ENCODE measurements around the gene ESYT2.

Gene ESYT2

DNA sequence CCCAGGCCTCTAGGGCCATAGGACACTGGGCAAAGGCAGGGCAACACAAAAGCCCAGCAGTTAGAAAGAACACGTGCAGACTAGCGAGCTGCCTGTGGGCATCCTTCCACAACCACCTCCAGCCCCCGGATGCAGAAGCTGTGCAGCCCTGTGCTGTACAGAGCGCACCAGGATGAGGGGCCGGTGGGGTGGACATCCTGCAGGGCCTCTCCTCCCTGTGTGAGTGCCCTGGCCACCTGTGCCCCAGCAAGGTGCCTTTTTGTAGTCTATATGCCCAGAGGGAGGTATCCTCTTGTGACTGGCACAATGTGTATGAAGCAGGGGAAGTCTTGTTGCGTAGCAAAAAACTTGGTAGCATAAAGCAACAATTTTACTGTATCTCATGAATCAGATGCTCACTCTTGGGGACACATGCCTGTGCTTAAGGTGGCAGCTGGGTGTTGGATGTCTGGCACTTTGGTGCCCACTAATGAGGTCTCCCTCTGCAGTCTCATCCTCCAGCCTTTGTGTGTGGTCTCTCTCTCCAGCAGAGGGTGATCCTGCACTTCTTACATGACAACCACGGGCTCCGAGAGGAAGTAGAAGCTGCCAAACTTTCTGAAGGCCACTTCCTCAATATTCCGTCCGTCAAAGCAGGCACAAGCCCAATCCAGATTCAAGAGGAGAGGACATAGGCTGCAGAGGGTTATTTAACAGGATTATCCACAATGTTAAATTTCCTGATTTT is 133.4 kb downstream of the ESYT2 start:
- DNase-seq (ENCODE audit: low spot score), result no peak

DNA sequence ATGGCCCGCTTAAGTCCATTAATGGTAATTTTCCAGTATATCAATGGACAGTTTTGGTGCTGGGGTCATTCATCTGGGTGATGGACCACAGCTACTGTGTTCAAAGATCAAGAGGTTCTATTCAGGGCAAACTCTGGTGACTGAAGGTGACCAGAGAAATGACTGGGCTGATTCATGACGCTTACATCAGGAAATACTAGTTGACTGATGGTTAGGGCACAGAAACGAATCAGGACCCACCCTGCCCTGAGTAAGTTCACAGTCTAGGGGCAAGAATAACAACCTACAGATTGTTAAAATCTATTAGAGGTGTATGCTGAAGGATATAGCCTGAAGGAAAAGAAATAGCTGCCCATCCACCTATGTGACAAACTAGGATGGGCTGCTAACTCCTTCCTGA is 134.3 kb downstream of the ESYT2 start:
- no peak for DNase-seq (ENCODE audit: low spot score)

DNA sequence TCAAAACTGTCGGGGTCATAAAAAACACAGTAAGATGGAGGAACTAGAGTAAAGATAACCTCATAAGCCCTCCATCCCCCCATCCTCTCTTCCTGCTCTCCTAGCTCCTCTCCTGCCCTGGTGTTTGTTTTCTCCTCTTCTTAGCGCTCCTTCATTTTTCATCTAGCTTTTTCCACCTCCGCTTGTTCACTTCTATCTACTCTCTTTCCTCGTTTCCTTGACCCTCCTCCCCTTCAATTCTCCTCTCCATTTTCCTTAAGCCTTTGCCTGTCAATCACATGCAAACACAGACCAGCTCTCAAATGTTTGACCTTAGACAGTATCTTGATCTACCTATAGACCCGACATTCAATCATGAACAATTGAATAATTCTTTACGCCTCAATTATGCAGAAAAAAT is 134.7 kb downstream of the ESYT2 start:
- DNase-seq (ENCODE audit: low spot score), result no peak

DNA sequence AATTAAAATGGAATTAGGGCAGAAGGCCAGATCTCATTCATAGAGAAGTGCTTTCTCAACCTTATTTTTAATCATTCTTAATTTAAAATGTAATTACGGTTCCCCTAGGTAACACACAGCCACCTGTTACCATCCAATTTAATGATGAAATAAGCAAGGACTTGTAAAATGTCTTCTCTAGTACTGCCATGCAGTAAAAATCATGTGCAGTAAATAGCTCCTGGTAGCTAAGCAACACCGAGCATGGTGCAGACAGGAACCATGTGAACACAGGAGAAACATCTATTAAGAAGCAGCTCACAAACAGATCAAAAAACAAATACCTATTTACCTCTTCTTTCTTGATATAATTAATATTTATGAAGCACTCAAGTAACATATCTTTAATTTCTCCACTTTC is 139.8 kb downstream of the ESYT2 start:
- DNase-seq (ENCODE audit: low spot score), result no peak

DNA sequence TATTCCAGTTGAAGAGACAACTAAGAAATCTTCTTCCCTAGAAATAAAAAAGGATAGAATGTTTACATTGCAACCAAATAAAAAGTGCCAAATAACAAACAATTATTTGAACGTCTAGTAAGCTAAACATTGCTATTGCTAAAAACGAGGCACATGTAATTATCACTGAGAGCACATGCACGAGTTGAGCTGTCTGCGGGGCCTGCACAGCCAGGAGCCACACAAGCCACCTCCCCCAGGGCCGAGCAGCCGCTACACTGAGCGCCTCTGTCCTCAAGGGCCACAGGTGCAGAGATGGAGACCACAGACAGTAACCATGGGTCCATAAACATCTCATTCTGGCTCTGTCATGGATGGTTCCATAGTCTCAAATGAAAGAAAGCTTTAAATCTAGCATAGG is 141.9 kb downstream of the ESYT2 start:
- no peak for DNase-seq (ENCODE audit: low spot score)

DNA sequence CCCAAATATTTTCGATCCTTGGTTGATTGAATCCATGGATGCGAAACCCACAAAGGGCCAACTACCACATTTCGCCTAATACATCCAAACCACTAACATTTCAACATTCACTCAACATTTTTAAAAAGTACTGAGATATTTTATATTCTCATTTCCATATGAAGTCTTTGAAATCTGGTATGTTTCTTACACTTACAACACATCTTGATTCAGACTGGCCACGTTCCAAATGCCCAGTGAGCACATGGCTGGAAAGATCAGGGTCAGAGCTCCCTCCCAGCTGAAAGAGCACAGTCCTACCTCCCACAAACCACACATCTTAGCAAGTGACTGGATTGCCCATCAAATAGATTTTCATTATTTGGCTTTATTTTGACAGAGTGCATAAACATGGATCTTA is 143.6 kb downstream of the ESYT2 start:
- no peak for DNase-seq (ENCODE audit: low spot score)

DNA sequence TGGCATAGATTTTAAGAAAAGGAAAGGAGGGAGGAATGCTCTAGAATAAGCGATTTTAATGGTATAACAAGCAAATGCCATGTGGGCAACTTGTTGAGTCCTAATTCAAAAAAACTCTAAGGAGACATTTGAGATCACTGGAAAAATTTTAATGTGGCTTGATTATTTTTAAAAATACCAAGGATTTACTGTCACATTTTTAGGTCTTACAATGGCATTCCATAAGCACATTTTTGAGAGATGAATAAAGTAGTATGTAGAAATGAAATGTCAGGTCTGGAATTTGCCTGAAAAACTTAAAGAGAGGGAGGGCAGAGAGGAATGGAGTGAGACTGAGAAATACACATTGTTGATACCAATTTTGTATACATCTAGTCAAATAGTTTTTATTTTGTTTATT is 145.0 kb downstream of the ESYT2 start:
- DNase-seq (ENCODE audit: low spot score), result no peak

DNA sequence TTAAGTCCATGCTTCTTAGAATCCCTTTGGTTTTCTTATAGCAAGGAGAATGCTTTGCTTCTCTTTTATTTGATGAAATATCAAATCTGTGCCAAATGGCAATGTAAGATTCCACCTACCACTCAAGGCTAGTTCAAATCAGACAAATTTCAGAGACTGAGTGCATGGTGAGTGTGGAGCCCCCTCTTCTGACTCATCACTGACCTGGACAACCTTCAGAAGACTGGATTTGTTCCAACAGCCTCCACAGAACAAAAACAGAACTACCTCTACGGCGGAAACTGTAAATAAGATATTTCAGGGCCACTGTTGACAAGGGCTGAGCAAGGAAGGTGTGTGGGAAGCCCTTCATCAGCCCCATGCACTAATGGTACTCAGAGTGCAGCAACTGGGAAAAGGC is 145.8 kb downstream of the ESYT2 start:
- no peak for DNase-seq (ENCODE audit: low spot score)

DNA sequence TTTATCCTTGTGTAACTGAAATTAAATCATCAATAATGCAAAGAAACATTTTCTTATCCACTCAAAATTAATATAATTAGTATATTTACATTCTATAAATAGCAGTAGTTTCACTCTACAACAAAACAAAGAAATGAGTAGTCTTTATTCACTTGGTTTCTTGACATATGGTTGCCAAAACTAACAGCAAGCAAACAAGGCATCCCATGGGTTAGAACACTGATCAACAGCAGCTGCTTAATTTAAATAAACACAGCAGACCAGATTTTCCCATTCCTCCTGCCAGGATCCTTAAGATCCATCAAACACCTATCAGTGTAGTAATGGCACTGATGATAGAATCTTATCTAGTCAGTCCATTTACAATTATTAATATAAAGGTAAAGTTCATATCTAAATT is 146.9 kb downstream of the ESYT2 start:
- DNase-seq (ENCODE audit: low spot score), result no peak
